NCI-H146 treated with DMSO at 0.1 percent for 48 hours (cell line): ENCODE data around the gene HSPA2.
"Not testable (repeated sequence)": the region's sequence is repeated elsewhere in the genome, so short reads cannot be mapped to it uniquely, and the experiment has no call there.

ENCODE experiments used
- DNase-seq: peaks from one replicate; lab custom pipeline; 2025; ENCODE audit not compliant: unreplicated experiment; lab: John Stamatoyannopoulos, UW

The HSPA2 gene

GRCh38 chr14:64513271-64513670, 27.3 kb upstream of the HSPA2 start:
- DNase-seq: no peak

- no peak for DNase-seq
These were observed 25.5 kb upstream of the HSPA2 start for GRCh38 chr14:64515053-64515452.

GRCh38 chr14:64516969-64517368, 23.6 kb upstream of the HSPA2 start:
- no peak for DNase-seq

- not testable (repeated sequence) for DNase-seq
These were observed 22.9 kb upstream of the HSPA2 start for GRCh38 chr14:64517667-64518066.

- no peak for DNase-seq
These were observed 22.3 kb upstream of the HSPA2 start for GRCh38 chr14:64518229-64518628.

GRCh38 chr14:64520699-64521098, 19.8 kb upstream of the HSPA2 start:
- DNase-seq: no peak

- no peak for DNase-seq
These were observed 17.8 kb upstream of the HSPA2 start for GRCh38 chr14:64522591-64523355.

GRCh38 chr14:64525354-64525753, 15.2 kb upstream of the HSPA2 start:
- no peak for DNase-seq

- no peak for DNase-seq
These were observed 9.0 kb upstream of the HSPA2 start for GRCh38 chr14:64531567-64531966.

- no peak for DNase-seq
These were observed 3.9 kb upstream of the HSPA2 start for GRCh38 chr14:64536488-64537245.

- no peak for DNase-seq
These were observed 875 bp downstream of the HSPA2 start for GRCh38 chr14:64541261-64541971.

- DNase-seq: no peak
These were observed 1.7 kb downstream of the HSPA2 start for GRCh38 chr14:64541972-64542835.

GRCh38 chr14:64542836-64543201, 2.3 kb downstream of the HSPA2 start:
- DNase-seq: no peak

- no peak for DNase-seq
These were observed 4.2 kb downstream of the HSPA2 start for GRCh38 chr14:64544607-64545312.

GRCh38 chr14:64549016-64549415, 8.5 kb downstream of the HSPA2 start:
- DNase-seq: no peak

GRCh38 chr14:64549791-64550620, 9.5 kb downstream of the HSPA2 start, which contains the start of gene PPP1R36:
PPP1R36 (plus strand) TSS chr14:64549961; CDS start chr14:64549998, 37 bp downstream.
- peak; percentile 77 for DNase-seq

GRCh38 chr14:64550621-64551333, 10.2 kb downstream of the HSPA2 start:
- peak; percentile 27 for DNase-seq

GRCh38 chr14:64554556-64554955, 14.0 kb downstream of the HSPA2 start:
- DNase-seq: no peak

GRCh38 chr14:64556526-64556925, 16.0 kb downstream of the HSPA2 start:
- DNase-seq: no peak
